ENCODE measurements around the gene TRMT10A. TPM values are rescaled to one million over a fixed set of nuclear protein-coding genes. Genes with fewer than 3 reads are reported as not detected.

The TRMT10A gene
- total RNA-seq, 1 experiment from 2014 or later = 7.4 TPM

- TF ChIP-seq POLR2AphosphoS5 (IDR thresholded peaks at IDR 0.05; ENCODE audit: low read depth, low read length) (no peak), CTCF (IDR thresholded peaks at IDR 0.05 in 2 of 3, conservative IDR thresholded peaks at IDR 0.05 in 1 of 3; ENCODE audit: borderline replicate concordance in 1 of 3, insufficient read depth in 1 of 3, low read depth in 2 of 3, low read length in 2 of 3) (no peak), YY1 (IDR thresholded peaks at IDR 0.05; ENCODE audit: extremely low read depth, insufficient replicate concordance, low read depth, low read length) (no peak), ZFX (IDR thresholded peaks at IDR 0.05) (no peak), EZH2 (IDR thresholded peaks at IDR 0.05) (no peak), ZNF274 (IDR thresholded peaks at IDR 0.05; ENCODE audit: low read depth, low read length) (no peak), REST (IDR thresholded peaks at IDR 0.05; ENCODE audit: low read depth) (no peak), SRF (IDR thresholded peaks at IDR 0.05; ENCODE audit: low read depth) (no peak), POLR2A (IDR thresholded peaks at IDR 0.05; ENCODE audit: borderline replicate concordance, extremely low read depth, insufficient read depth, insufficient read length) (no peak), CBX3 (IDR thresholded peaks at IDR 0.05; ENCODE audit: low read depth) (no peak), ATF3 (IDR thresholded peaks at IDR 0.05) (no peak), CEBPB (IDR thresholded peaks at IDR 0.05; ENCODE audit: low read depth) (no peak)
- H3K4me3 ChIP-seq (replicated peaks in 1 of 2; ENCODE audit: low read depth in 1 of 2, low read length in 2 of 2) = no peak overlapping the region
- RAD21 ChIA-PET (ENCODE audit: low non-redundant PET in 1 of 2, low total read pairs in 2 of 2, uncharacterized antibody in 2 of 2, unreplicated experiment in 2 of 2) = no interaction called here
- H4K20me1 ChIP-seq (ENCODE audit: insufficient read depth) = no peaks in the 10 kb centered on the region
- H3K36me3 ChIP-seq (ENCODE audit: control insufficient read depth in 1 of 2, insufficient read depth in 2 of 2, low read length in 2 of 2) = no peaks in the 10 kb centered on the region
- H3K4me2 ChIP-seq (ENCODE audit: low read length) = no peak overlapping the region
- no peaks in the 10 kb centered on the region for H3K9me3 ChIP-seq (ENCODE audit: control insufficient read depth in 1 of 2, insufficient read depth in 1 of 2, low read depth in 1 of 2, low read length in 2 of 2)
- POLR2A ChIA-PET = no interaction called here
- no TSS peak for BruUV-seq (replicated peaks)
- H3K27ac ChIP-seq (ENCODE audit: low read depth, low read length) = no peak overlapping the region
- H3K9ac ChIP-seq (ENCODE audit: low read length) = no peak overlapping the region
- CTCF ChIA-PET = no interaction called here
- no peaks in the 10 kb centered on the region for H3K27me3 ChIP-seq (ENCODE audit: insufficient read depth, low read length)
- ATAC-seq (no peak), DNase-seq (ENCODE audit: low read depth, low spot score) (no peak)
- H3K9me2 ChIP-seq (ENCODE audit: insufficient read depth) = no peaks in the 10 kb centered on the region
- intact Hi-C loops (cut with micrococcal nuclease) = no loop called here
- H2AFZ ChIP-seq (ENCODE audit: low read depth, low read length, poor library complexity, severe bottlenecking) = no peak overlapping the region
- H3K4me1 ChIP-seq (ENCODE audit: control insufficient read depth in 1 of 2, insufficient read depth in 2 of 2, low read length in 2 of 2) = no peaks in the 10 kb centered on the region
- H3K79me2 ChIP-seq (ENCODE audit: insufficient read depth, low read length) = no peaks in the 10 kb centered on the region
Observed at GRCh38 chr4:99529228-99529627, 34.6 kb downstream of the TRMT10A start.

All from HCT116 (cell line).